ENCODE results near the gene HDAC4.

DNA sequence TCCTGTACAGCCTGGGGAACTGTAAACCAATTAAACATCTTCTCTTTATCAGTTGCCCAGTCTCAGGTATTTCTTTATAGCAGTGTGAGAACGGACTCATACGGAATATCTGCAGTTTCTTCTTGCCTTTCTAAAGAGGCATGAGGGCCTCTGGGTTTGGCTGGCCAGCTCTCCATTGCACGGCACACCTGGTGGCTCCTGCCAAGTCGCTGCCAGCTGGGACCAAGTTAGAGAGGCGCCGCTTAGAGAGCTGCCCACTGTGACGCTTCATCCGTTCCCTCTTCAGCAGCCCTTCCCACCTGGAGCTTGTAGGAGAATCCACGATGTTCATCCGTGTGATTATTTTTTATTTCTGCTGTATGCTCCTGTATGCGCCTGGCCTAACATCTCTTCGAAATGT is 357.5 kb downstream of the HDAC4 start:
- TF ChIP-seq, protein P1, sequence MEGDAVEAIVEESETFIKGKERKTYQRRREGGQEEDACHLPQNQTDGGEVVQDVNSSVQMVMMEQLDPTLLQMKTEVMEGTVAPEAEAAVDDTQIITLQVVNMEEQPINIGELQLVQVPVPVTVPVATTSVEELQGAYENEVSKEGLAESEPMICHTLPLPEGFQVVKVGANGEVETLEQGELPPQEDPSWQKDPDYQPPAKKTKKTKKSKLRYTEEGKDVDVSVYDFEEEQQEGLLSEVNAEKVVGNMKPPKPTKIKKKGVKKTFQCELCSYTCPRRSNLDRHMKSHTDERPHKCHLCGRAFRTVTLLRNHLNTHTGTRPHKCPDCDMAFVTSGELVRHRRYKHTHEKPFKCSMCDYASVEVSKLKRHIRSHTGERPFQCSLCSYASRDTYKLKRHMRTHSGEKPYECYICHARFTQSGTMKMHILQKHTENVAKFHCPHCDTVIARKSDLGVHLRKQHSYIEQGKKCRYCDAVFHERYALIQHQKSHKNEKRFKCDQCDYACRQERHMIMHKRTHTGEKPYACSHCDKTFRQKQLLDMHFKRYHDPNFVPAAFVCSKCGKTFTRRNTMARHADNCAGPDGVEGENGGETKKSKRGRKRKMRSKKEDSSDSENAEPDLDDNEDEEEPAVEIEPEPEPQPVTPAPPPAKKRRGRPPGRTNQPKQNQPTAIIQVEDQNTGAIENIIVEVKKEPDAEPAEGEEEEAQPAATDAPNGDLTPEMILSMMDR (IDR thresholded peaks at IDR 0.05; ENCODE audit: poor library complexity) = no peak
- no peak for TF ChIP-seq EZH2 (IDR thresholded peaks at IDR 0.05; ENCODE audit: borderline replicate concordance)
